NCI-H1436 treated with DMSO at 0.1 percent for 48 hours (cell line): ENCODE data around the gene DNAL1.

Source experiments
- DNase-seq: peaks from one replicate; lab custom pipeline; 2025; lab: John Stamatoyannopoulos, UW

The DNAL1 gene

GRCh38 chr14:73724696-73725095 is 79.9 kb downstream of the DNAL1 start:
- DNase-seq: no peak

GRCh38 chr14:73725116-73726024 is 80.6 kb downstream of the DNAL1 start:
- no peak for DNase-seq

GRCh38 chr14:73726025-73726961 is 81.5 kb downstream of the DNAL1 start:
- DNase-seq: no peak

- DNase-seq: no peak
Measured at GRCh38 chr14:73727166-73727565, 82.4 kb downstream of the DNAL1 start.

- peak; percentile 10 for DNase-seq
Measured at GRCh38 chr14:73728717-73729330, 84.0 kb downstream of the DNAL1 start.

GRCh38 chr14:73729556-73730265 is 84.9 kb downstream of the DNAL1 start:
- DNase-seq: no peak

- DNase-seq: no peak
Measured at GRCh38 chr14:73731111-73731510, 86.3 kb downstream of the DNAL1 start.

- DNase-seq: no peak
Measured at GRCh38 chr14:73732006-73732405, 87.2 kb downstream of the DNAL1 start.

- no peak for DNase-seq
Measured at GRCh38 chr14:73736842-73737241, 92.1 kb downstream of the DNAL1 start.

- no peak for DNase-seq
Measured at GRCh38 chr14:73738518-73739173, 93.9 kb downstream of the DNAL1 start.

GRCh38 chr14:73739174-73739898 is 94.5 kb downstream of the DNAL1 start:
- no peak for DNase-seq

- no peak for DNase-seq
Measured at GRCh38 chr14:73739899-73740617, 95.3 kb downstream of the DNAL1 start.

- no peak for DNase-seq
Measured at GRCh38 chr14:73740618-73741326, 96.0 kb downstream of the DNAL1 start.

- DNase-seq: no peak
Measured at GRCh38 chr14:73741386-73741875, 96.6 kb downstream of the DNAL1 start.

- DNase-seq: no peak
Measured at GRCh38 chr14:73741876-73742519, 97.2 kb downstream of the DNAL1 start.

- DNase-seq: no peak
Measured at GRCh38 chr14:73742520-73743238, 97.9 kb downstream of the DNAL1 start.

- no peak for DNase-seq
Measured at GRCh38 chr14:73743431-73743931, 98.7 kb downstream of the DNAL1 start.
